Neuronal stem cell (in vitro differentiated cells): Measurements from ENCODE around the gene ZFY.

Experiments
- DNase-seq: peaks from one replicate; pipeline ENCODE4 v3.0.0-alpha.2; 2013; ENCODE audit warnings: low spot score
- H2AFZ ChIP-seq: one replicate; pipeline ENCODE4 v1.6.1; 2013; ENCODE audit warnings: mild to moderate bottlenecking, low read length, inconsistent platforms
- H2AK5ac ChIP-seq: 2 replicates; pipeline ENCODE4 v1.6.1; 2013; ENCODE audit warnings: low read depth, mild to moderate bottlenecking, inconsistent platforms, low read length, moderate library complexity, mixed read lengths
- H2BK120ac ChIP-seq: 2 replicates; pipeline ENCODE4 v1.6.1; 2013; ENCODE audit warnings: low read depth, mild to moderate bottlenecking, inconsistent platforms, low read length, moderate library complexity, mixed read lengths
- H2BK12ac ChIP-seq: one replicate; pipeline ENCODE4 v1.6.1; 2013; ENCODE audit warnings: low read length, inconsistent platforms
- H2BK15ac ChIP-seq: 2 replicates; pipeline ENCODE4 v1.6.1; 2013; ENCODE audit warnings: mild to moderate bottlenecking, low read length, inconsistent platforms, mixed read lengths
- H2BK5ac ChIP-seq: one replicate; pipeline ENCODE4 v1.6.1; 2013; ENCODE audit warnings: inconsistent platforms, mild to moderate bottlenecking, low read length, moderate library complexity
- H3K14ac ChIP-seq: one replicate; pipeline ENCODE4 v1.6.1; 2013; ENCODE audit warnings: low read length, inconsistent platforms
- H3K18ac ChIP-seq: 2 replicates; pipeline ENCODE4 v1.6.1; 2013; ENCODE audit warnings: low read length, inconsistent platforms
- H3K23ac ChIP-seq: 2 replicates; pipeline ENCODE4 v1.6.1; 2013; ENCODE audit warnings: low read depth, mild to moderate bottlenecking, mixed read lengths, low read length, inconsistent platforms; ENCODE audit not compliant: poor library complexity
- H3K27ac ChIP-seq: replicated peaks from 3 replicates; pipeline ENCODE4 v1.5.1; 2013; ENCODE audit warnings: low read length, inconsistent platforms
- H3K27me3 ChIP-seq, 3 experiments: 2 replicates each; pipeline ENCODE4 v1.6.1; 2013; ENCODE audit warnings: low read length in 3 of 3, mild to moderate bottlenecking in 2 of 3, inconsistent platforms in 1 of 3, low read depth in 1 of 3, mixed read lengths in 1 of 3, moderate library complexity in 1 of 3; ENCODE audit not compliant: control insufficient read depth in 3 of 3, insufficient read depth in 3 of 3
- H3K36me3 ChIP-seq, 2 donors: replicated peaks in 1 of 2; 2 replicates each; pipeline ENCODE4 v1.6.1; 2013; ENCODE audit warnings: low read length in 2 of 2; ENCODE audit not compliant: control insufficient read depth in 2 of 2, insufficient read depth in 2 of 2
- H3K4ac ChIP-seq: 2 replicates; pipeline ENCODE4 v1.6.1; 2013; ENCODE audit warnings: inconsistent platforms, mild to moderate bottlenecking, low read length, moderate library complexity
- H3K4me1 ChIP-seq, 2 donors: 1 replicate in 1 of 2; 2 replicates in 1 of 2; pipeline ENCODE4 v1.6.1; 2013; ENCODE audit warnings: low read length in 2 of 2, low read depth in 1 of 2; ENCODE audit not compliant: control insufficient read depth in 2 of 2, insufficient read depth in 1 of 2
- H3K4me2 ChIP-seq: one replicate; pipeline ENCODE4 v1.6.1; 2013; ENCODE audit warnings: mild to moderate bottlenecking, low read length, inconsistent platforms; ENCODE audit not compliant: insufficient read depth, poor library complexity, severe bottlenecking
- H3K4me3 ChIP-seq, 2 donors: 2 replicates each; pipeline ENCODE4 v1.5.1; 2013; ENCODE audit warnings: low read length in 2 of 2, mild to moderate bottlenecking in 2 of 2, inconsistent platforms in 1 of 2, moderate library complexity in 1 of 2
- H3K79me1 ChIP-seq: one replicate; pipeline ENCODE4 v1.6.1; 2013; ENCODE audit warnings: low read depth, mild to moderate bottlenecking, inconsistent platforms, low read length, moderate library complexity
- H3K9ac ChIP-seq: one replicate; pipeline ENCODE4 v1.6.1; 2013; ENCODE audit warnings: mild to moderate bottlenecking, low read depth, low read length, inconsistent platforms; ENCODE audit not compliant: poor library complexity
- H3K9me3 ChIP-seq, 2 donors: replicated peaks in 1 of 2; 2 replicates each; pipeline versions ENCODE3 to v1.6.1; 2013; ENCODE audit warnings: low read length in 2 of 2, mild to moderate bottlenecking in 2 of 2, inconsistent platforms in 1 of 2, low read depth in 1 of 2, mixed read lengths in 1 of 2, moderate library complexity in 1 of 2; ENCODE audit not compliant: control insufficient read depth in 2 of 2, insufficient read depth in 1 of 2
- H4K8ac ChIP-seq: one replicate; pipeline ENCODE4 v1.6.1; 2013; ENCODE audit warnings: low read depth, mild to moderate bottlenecking, inconsistent platforms, low read length, moderate library complexity
- H4K91ac ChIP-seq: one replicate; pipeline ENCODE4 v1.6.1; 2013; ENCODE audit warnings: low read length, low read depth, mild to moderate bottlenecking, inconsistent platforms; ENCODE audit not compliant: poor library complexity
- WGBS, 2 donors: extraction: QIAGEN DNeasy Blood & Tissue Kit; methylation state at CpG; one replicate each; pipeline ENCODE4 v1.1.7; 2013; ENCODE audit warnings: missing lambda C conversion rate in 2 of 2, mixed read lengths in 1 of 2; ENCODE audit not compliant: insufficient read length in 2 of 2, insufficient replicate concordance in 1 of 2; ENCODE audit errors: extremely low coverage in 2 of 2; 5-methylcytosine and 5-hydroxymethylcytosine counted together

The ZFY gene

GRCh38 chrY:2949590-2950252 is 14.5 kb downstream of the ZFY start:
- Histone ChIP-seq H3K4me1 (no peaks in the 10 kb centered on the region), H3K4ac (no peak overlapping the region), H3K79me1 (peaks cover 3% of the 10 kb centered on the region), H3K27ac (no peak overlapping the region), H4K8ac (no peak overlapping the region), H3K4me3 (no peak overlapping the region), H3K9me3 (no peaks in the 10 kb centered on the region), H3K9ac (no peak overlapping the region), H2AFZ (no peak overlapping the region), H3K18ac (no peak overlapping the region), H2BK120ac (no peak overlapping the region), H3K14ac (no peak overlapping the region), H2BK12ac (no peak overlapping the region), H3K27me3 (no peaks in the 10 kb centered on the region), H2BK15ac (no peak overlapping the region), H3K36me3 (no peaks in the 10 kb centered on the region), H3K23ac (no peak overlapping the region), H4K91ac (no peak overlapping the region), H2AK5ac (no peak overlapping the region), H2BK5ac (no peak overlapping the region), H3K4me2 (no peak overlapping the region)
- no CpG with 5 or more reads among the region's 7 CpGs for WGBS, 2 donors
- DNase-seq = no peak

- Histone ChIP-seq H3K14ac (no peak overlapping the region), H4K91ac (no peak overlapping the region), H2BK15ac (no peak overlapping the region), H3K4me1 (no peaks in the 10 kb centered on the region), H3K23ac (no peak overlapping the region), H3K9me3 (no peaks in the 10 kb centered on the region), H2BK120ac (no peak overlapping the region), H3K36me3 (no peaks in the 10 kb centered on the region), H4K8ac (no peak overlapping the region), H2BK5ac (no peak overlapping the region), H3K9ac (no peak overlapping the region), H2BK12ac (no peak overlapping the region), H3K4ac (no peak overlapping the region), H3K79me1 (no peaks in the 10 kb centered on the region), H2AK5ac (no peak overlapping the region), H3K18ac (no peak overlapping the region), H3K4me3 (no peak overlapping the region), H3K27ac (no peak overlapping the region), H2AFZ (no peak overlapping the region), H3K27me3 (no peaks in the 10 kb centered on the region), H3K4me2 (no peak overlapping the region)
- no CpG with 5 or more reads among the region's 2 CpGs for WGBS, 2 donors
- DNase-seq = no peak
Observed at GRCh38 chrY:2950655-2951054, 15.5 kb downstream of the ZFY start.

- no peak overlapping the region for H3K9ac ChIP-seq
- DNase-seq = no peak
- no peak overlapping the region for H3K4me3 ChIP-seq
- no peak overlapping the region for H3K27ac ChIP-seq
- no peak overlapping the region for H3K14ac ChIP-seq
- H3K18ac ChIP-seq = no peak overlapping the region
- no peaks in the 10 kb centered on the region for H3K4me1 ChIP-seq
- H3K4ac ChIP-seq = no peak overlapping the region
- H4K8ac ChIP-seq = no peak overlapping the region
- no peaks in the 10 kb centered on the region for H3K27me3 ChIP-seq
- no peak overlapping the region for H2BK12ac ChIP-seq
- H3K79me1 ChIP-seq = peaks cover 1% of the 10 kb centered on the region
- no peak overlapping the region for H3K23ac ChIP-seq
- H2BK15ac ChIP-seq = no peak overlapping the region
- no peak overlapping the region for H3K4me2 ChIP-seq
- H3K9me3 ChIP-seq = no peaks in the 10 kb centered on the region
- no peak overlapping the region for H2AFZ ChIP-seq
- no peak overlapping the region for H2BK120ac ChIP-seq
- no peak overlapping the region for H2AK5ac ChIP-seq
- no peak overlapping the region for H2BK5ac ChIP-seq
- no peaks in the 10 kb centered on the region for H3K36me3 ChIP-seq
- no peak overlapping the region for H4K91ac ChIP-seq
Observed at GRCh38 chrY:2952912-2953311, 17.7 kb downstream of the ZFY start.

GRCh38 chrY:2954735-2955134 is 19.6 kb downstream of the ZFY start:
- Histone ChIP-seq H4K91ac (no peak overlapping the region), H3K27me3 (no peaks in the 10 kb centered on the region), H3K4ac (no peak overlapping the region), H2BK120ac (no peak overlapping the region), H2AFZ (no peak overlapping the region), H3K4me3 (no peak overlapping the region), H3K14ac (no peak overlapping the region), H2BK5ac (no peak overlapping the region), H3K9me3 (no peaks in the 10 kb centered on the region), H3K23ac (no peak overlapping the region), H3K4me1 (no peaks in the 10 kb centered on the region), H2BK15ac (no peak overlapping the region), H3K36me3 (no peaks in the 10 kb centered on the region), H4K8ac (no peak overlapping the region), H3K27ac (no peak overlapping the region), H3K79me1 (peaks cover 1% of the 10 kb centered on the region), H3K9ac (no peak overlapping the region), H2AK5ac (no peak overlapping the region), H2BK12ac (no peak overlapping the region), H3K18ac (no peak overlapping the region), H3K4me2 (no peak overlapping the region)
- no peak for DNase-seq
- no CpG with 5 or more reads among the region's 2 CpGs for WGBS, 2 donors
